ENCODE measurements around the gene KRTAP12-2.

KRTAP12-2 gene

DNA sequence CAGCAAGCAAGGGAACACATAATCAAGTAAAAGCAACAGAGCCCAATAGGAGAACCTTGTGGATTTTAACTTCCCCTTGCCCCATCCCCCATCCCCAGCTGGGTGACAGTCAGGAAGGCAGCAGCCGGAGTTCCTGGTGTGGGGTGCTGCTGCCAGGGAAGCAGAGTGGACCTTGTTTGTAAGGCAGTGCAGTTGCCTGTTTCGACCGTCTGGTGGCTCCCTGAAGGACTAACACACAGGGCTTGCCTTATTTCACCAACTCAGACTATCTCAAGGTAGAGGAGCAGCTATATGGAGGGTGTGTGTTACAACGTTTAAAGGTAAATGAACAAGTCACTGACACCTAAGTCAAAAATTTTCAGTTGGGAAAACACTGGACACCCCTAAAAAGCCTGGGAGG lies 48.2 kb downstream of the KRTAP12-2 start:
- CTCF ChIA-PET = interaction anchor here (0.6 kb wide), 1 partner anchor 683 kb away, joined by 3 read pairs; no protein-coding TSS in a partner anchor
- Histone ChIP-seq H3K36me3 (ENCODE audit: control insufficient read depth in 2 of 2, insufficient read depth in 1 of 2, low read length in 2 of 2) (no peaks in the 10 kb centered on the region), H3K4me1 (ENCODE audit: control insufficient read depth, insufficient read depth, low read length) (no peaks in the 10 kb centered on the region), H3K9me3 (ENCODE audit: control insufficient read depth, insufficient read depth, low read depth, low read length) (no peaks in the 10 kb centered on the region), H3K4me3 (ENCODE audit: low read depth, low read length) (no peak overlapping the region), H3K27ac (ENCODE audit: extremely low read depth, low read depth, low read length) (no peak overlapping the region)
- POLR2A ChIA-PET = no interaction called here
- TF ChIP-seq ZNF658 (tag by site-specific recombination; IDR thresholded peaks at IDR 0.05) (no peak), KLF17 (tag by site-specific recombination; IDR thresholded peaks at IDR 0.05) (no peak), SP2 (tag by site-specific recombination; IDR thresholded peaks at IDR 0.05) (no peak), ZNF843 (tag by site-specific recombination; IDR thresholded peaks at IDR 0.05) (no peak), ZFP41 (tag by site-specific recombination; IDR thresholded peaks at IDR 0.05; ENCODE audit: borderline replicate concordance) (no peak), ZSCAN23 (tag by site-specific recombination; IDR thresholded peaks at IDR 0.05) (no peak), TSHZ1 (tag by site-specific recombination; IDR thresholded peaks at IDR 0.05; ENCODE audit: borderline replicate concordance) (no peak), ZNF510 (tag by site-specific recombination; IDR thresholded peaks at IDR 0.05; ENCODE audit: insufficient replicate concordance) (no peak)
- TF ChIP-seq, protein P1, sequence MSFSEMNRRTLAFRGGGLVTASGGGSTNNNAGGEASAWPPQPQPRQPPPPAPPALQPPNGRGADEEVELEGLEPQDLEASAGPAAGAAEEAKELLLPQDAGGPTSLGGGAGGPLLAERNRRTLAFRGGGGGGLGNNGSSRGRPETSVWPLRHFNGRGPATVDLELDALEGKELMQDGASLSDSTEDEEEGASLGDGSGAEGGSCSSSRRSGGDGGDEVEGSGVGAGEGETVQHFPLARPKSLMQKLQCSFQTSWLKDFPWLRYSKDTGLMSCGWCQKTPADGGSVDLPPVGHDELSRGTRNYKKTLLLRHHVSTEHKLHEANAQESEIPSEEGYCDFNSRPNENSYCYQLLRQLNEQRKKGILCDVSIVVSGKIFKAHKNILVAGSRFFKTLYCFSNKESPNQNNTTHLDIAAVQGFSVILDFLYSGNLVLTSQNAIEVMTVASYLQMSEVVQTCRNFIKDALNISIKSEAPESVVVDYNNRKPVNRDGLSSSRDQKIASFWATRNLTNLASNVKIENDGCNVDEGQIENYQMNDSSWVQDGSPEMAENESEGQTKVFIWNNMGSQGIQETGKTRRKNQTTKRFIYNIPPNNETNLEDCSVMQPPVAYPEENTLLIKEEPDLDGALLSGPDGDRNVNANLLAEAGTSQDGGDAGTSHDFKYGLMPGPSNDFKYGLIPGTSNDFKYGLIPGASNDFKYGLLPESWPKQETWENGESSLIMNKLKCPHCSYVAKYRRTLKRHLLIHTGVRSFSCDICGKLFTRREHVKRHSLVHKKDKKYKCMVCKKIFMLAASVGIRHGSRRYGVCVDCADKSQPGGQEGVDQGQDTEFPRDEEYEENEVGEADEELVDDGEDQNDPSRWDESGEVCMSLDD (tag by site-specific recombination; IDR thresholded peaks at IDR 0.05) = no peak

DNA sequence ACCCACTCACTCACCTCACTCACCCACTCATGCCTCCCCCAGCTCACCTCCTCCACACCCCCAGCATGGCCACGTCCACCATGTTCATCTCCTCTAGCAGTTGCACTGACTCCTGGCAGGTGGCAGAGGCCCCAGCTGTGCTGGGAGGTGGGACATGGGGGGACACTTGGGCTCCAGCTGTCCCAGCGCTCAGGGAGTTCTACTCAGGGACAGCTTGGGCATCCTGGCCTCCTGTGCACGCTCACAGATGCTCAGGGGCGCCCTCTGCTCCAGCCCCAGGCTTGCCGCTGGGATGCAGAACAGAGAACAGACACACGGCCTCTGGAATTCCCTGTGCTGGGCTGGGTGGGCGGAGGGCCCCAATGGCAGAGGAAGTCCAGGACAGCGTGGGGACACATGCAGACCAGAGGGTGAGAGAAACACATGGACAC lies 49.6 kb downstream of the KRTAP12-2 start:
- H3K9me3 ChIP-seq (ENCODE audit: control insufficient read depth, insufficient read depth, low read depth, low read length) = no peaks in the 10 kb centered on the region
- no peak overlapping the region for H3K27ac ChIP-seq (ENCODE audit: extremely low read depth, low read depth, low read length)
- H3K36me3 ChIP-seq (ENCODE audit: control insufficient read depth in 2 of 2, insufficient read depth in 1 of 2, low read length in 2 of 2) = no peaks in the 10 kb centered on the region
- H3K4me1 ChIP-seq (ENCODE audit: control insufficient read depth, insufficient read depth, low read length) = no peaks in the 10 kb centered on the region
- ChIA-PET POLR2A (no interaction called here), CTCF (interaction anchor here (0.6 kb wide), 1 partner anchor 314 kb away, joined by 5 read pairs; no protein-coding TSS in a partner anchor)
- TF ChIP-seq ZFHX2 (tag by site-specific recombination; conservative IDR thresholded peaks at IDR 0.05) (peak; percentile 39), GLI4 (tag by site-specific recombination; IDR thresholded peaks at IDR 0.05) (no peak)
- H3K4me3 ChIP-seq (ENCODE audit: low read depth, low read length) = no peak overlapping the region

- POLR2A ChIA-PET = no interaction called here
- CTCF ChIA-PET = interaction anchor here (0.6 kb wide), 1 partner anchor 315 kb away, joined by 5 read pairs; no protein-coding TSS in a partner anchor
- TF ChIP-seq ZNF266 (tag by site-specific recombination; IDR thresholded peaks at IDR 0.05; ENCODE audit: low read depth) (no peak), HOXD13 (CRISPR knock-in tag; IDR thresholded peaks at IDR 0.05; ENCODE audit: borderline replicate concordance) (no peak), ZNF433 (tag by site-specific recombination; IDR thresholded peaks at IDR 0.05; ENCODE audit: low read depth) (no peak), ZNF571 (tag by site-specific recombination; IDR thresholded peaks at IDR 0.05) (no peak), ZNF138 (tag by site-specific recombination; IDR thresholded peaks at IDR 0.05; ENCODE audit: borderline replicate concordance) (no peak), ZNF639 (tag by site-specific recombination; IDR thresholded peaks at IDR 0.05) (no peak), CTCF (tag by site-specific recombination; IDR thresholded peaks at IDR 0.05) (no peak), ZNF24 (tag by site-specific recombination; IDR thresholded peaks at IDR 0.05) (no peak)
- Histone ChIP-seq H3K9me3 (ENCODE audit: control insufficient read depth, insufficient read depth, low read depth, low read length) (no peaks in the 10 kb centered on the region), H3K36me3 (ENCODE audit: control insufficient read depth in 2 of 2, insufficient read depth in 1 of 2, low read length in 2 of 2) (no peaks in the 10 kb centered on the region), H3K27ac (ENCODE audit: extremely low read depth, low read depth, low read length) (no peak overlapping the region), H3K4me3 (ENCODE audit: low read depth, low read length) (no peak overlapping the region), H3K4me1 (ENCODE audit: control insufficient read depth, insufficient read depth, low read length) (no peaks in the 10 kb centered on the region)
Measured at GRCh38 chr21:44616591-44616926, 50.2 kb downstream of the KRTAP12-2 start.
